Activated B cell treated with CpG ODN at 0.5 μM for 24 hours (primary cell): ENCODE data around the gene RAB21. TPM values are rescaled to one million over a fixed set of nuclear protein-coding genes. Genes with fewer than 3 reads are reported as not detected.

Experiments used
- ATAC-seq: fragments of 200-7000 bp; cut with Tn5 transposase; one replicate; pipeline ENCODE4 v1.10.0; 2021; ENCODE audit warnings: low read depth, mild to moderate bottlenecking, moderate library complexity
- CTCF ChIA-PET: fragments of 350-600 bp; sonication (Branson Sonifier 250); formaldehyde crosslinking; loops from one replicate; lab custom pipeline; 2021; ENCODE audit warnings: antibody characterized with exemption; lab: Charles Lee
- POLR2A ChIA-PET: fragments of 350-600 bp; sonication (Branson Sonifier 250); formaldehyde crosslinking; loops from one replicate; lab custom pipeline; 2021; ENCODE audit warnings: antibody characterized with exemption; lab: Charles Lee
- DNase-seq: peaks from one replicate; pipeline ENCODE4 v3.0.0; 2022
- H3K27ac Mint-ChIP-seq: one replicate; pipeline ENCODE4 v1.8.0; 2020; ENCODE audit warnings: mixed read lengths
- H3K27me3 Mint-ChIP-seq: one replicate; pipeline ENCODE4 v1.8.0; 2021; ENCODE audit warnings: mixed read lengths
- H3K36me3 Mint-ChIP-seq: one replicate; pipeline ENCODE4 v1.8.0; 2021; ENCODE audit warnings: low read depth, mixed read lengths
- H3K4me1 Mint-ChIP-seq: one replicate; pipeline ENCODE4 v1.8.0; 2021; ENCODE audit warnings: mixed read lengths
- H3K4me3 Mint-ChIP-seq: one replicate; pipeline ENCODE4 v1.8.0; 2020; ENCODE audit warnings: mild to moderate bottlenecking, mixed read lengths
- H3K9me3 Mint-ChIP-seq: one replicate; pipeline ENCODE4 v1.8.0; 2020; ENCODE audit warnings: mixed read lengths
- intact Hi-C: fragments of 100-400 bp; cut with micrococcal nuclease; formaldehyde crosslinking; loops from one replicate; pipeline ENCODE4 v1.15.1; 2024
- total RNA-seq: library from RNA; stranded (reverse); gene quantifications from 2 replicates; pipeline ENCODE4 v1.2.3, GENCODE V29; 2022
- TF ChIP-seq, protein P1 (sequence below): fragments of 200-600 bp; IDR thresholded peaks from one replicate; pipeline ENCODE4 v1.8.0; 2022; ENCODE audit warnings: antibody characterized with exemption, mild to moderate bottlenecking

Gene RAB21
- total RNA-seq, 1 donor from 2014 or later = 112 TPM

DNA sequence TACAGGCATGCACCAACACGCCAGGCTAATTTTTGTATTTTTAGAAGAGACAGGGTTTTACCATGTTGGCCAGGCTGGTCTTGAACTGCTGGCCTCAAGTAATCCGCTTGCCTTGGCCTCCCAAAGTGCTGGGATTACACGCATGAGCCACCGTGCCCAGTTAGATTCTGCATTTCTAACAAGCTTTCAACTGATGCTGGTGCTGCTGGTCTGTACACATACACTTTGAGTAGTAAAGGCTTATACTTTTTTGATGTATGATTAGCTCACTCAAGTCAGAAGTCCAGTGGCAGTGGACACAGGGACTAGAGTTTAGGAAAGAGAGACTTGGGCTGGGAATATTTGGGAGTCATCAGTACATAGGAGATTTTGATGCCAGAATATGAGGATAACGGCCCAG, 82.7 kb downstream of the RAB21 start:
- no peaks in the 10 kb centered on the region for H3K9me3 Mint-ChIP-seq
- TF ChIP-seq, protein P1, sequence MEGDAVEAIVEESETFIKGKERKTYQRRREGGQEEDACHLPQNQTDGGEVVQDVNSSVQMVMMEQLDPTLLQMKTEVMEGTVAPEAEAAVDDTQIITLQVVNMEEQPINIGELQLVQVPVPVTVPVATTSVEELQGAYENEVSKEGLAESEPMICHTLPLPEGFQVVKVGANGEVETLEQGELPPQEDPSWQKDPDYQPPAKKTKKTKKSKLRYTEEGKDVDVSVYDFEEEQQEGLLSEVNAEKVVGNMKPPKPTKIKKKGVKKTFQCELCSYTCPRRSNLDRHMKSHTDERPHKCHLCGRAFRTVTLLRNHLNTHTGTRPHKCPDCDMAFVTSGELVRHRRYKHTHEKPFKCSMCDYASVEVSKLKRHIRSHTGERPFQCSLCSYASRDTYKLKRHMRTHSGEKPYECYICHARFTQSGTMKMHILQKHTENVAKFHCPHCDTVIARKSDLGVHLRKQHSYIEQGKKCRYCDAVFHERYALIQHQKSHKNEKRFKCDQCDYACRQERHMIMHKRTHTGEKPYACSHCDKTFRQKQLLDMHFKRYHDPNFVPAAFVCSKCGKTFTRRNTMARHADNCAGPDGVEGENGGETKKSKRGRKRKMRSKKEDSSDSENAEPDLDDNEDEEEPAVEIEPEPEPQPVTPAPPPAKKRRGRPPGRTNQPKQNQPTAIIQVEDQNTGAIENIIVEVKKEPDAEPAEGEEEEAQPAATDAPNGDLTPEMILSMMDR = no peak
- POLR2A ChIA-PET = no interaction called here

DNA sequence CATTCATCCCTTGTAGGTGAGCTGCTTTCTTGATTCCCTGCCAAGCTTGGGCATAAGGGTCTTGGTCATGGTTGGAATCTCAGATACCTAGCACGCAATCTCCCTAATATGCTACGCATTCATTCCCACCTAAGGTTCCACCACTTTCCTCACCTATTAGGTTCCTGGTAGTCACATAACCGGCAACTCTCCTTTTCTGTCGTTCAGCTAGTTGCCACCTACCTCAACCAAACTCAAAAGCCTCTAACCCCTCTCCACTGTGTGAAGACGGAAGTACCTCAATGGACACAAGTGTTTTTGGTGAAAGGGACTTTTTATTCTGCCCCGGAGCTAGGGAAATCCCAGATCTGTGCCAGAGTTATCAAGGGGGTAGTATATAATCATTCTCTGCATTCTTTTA, 83.6 kb downstream of the RAB21 start:
- ATAC-seq (no peak), DNase-seq (no peak)
- ChIA-PET POLR2A (interaction anchor here (2.2 to 2.6 kb wide), 2 partner anchors 83 to 152 kb away, joined by 7 to 17 read pairs; partner anchors contain the start of genes RAB21 and TMEM19), CTCF (interaction anchor here (1.7 kb wide), 1 partner anchor 91 kb away, joined by 5 read pairs; no protein-coding TSS in a partner anchor)
- TF ChIP-seq, protein P1 = no peak
- H3K4me1 Mint-ChIP-seq = peaks cover 34% of the 10 kb centered on the region
- peaks cover 16% of the 10 kb centered on the region for H3K27me3 Mint-ChIP-seq
- intact Hi-C loops = no loop called here
- no peaks in the 10 kb centered on the region for H3K9me3 Mint-ChIP-seq
- peak overlapping the region; percentile 20 for H3K4me3 Mint-ChIP-seq
- peak overlapping the region; percentile 15 for H3K27ac Mint-ChIP-seq
- H3K36me3 Mint-ChIP-seq = peaks cover 14% of the 10 kb centered on the region

More for the DNA sequence above, 82.7 kb downstream of the RAB21 start:
- ATAC-seq = no peak
- no peak overlapping the region for H3K4me3 Mint-ChIP-seq
- peaks cover 14% of the 10 kb centered on the region for H3K36me3 Mint-ChIP-seq
- peaks cover 17% of the 10 kb centered on the region for H3K27me3 Mint-ChIP-seq
- intact Hi-C loops = no loop called here
- no peak for DNase-seq
- peaks cover 33% of the 10 kb centered on the region for H3K4me1 Mint-ChIP-seq
- H3K27ac Mint-ChIP-seq = peak overlapping the region; percentile 4
- CTCF ChIA-PET = interaction anchor here (1.5 to 1.7 kb wide), 2 partner anchors 57 to 90 kb away, joined by 4 to 5 read pairs; no protein-coding TSS in a partner anchor

DNA sequence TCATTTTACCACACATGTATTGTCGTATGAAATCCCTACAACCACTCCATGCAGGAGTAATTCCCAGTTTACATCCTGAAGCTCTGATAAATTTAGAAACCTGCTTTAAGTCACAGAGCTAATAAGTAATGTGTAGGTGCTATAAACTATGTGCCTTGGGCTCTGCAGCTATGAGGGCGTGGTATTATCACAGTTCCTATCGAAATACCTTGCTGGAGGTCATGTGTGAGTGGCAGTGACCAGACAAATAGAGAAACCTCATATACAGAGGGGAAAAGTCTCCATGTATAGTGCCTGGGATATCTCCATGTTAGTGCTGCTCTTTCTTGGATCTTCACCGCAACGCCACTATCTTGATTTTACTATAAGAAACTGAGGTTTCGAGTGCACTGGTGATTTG, 84.0 kb downstream of the RAB21 start:
- DNase-seq (no peak), ATAC-seq (no peak)
- TF ChIP-seq, protein P1 = no peak
- H3K27ac Mint-ChIP-seq = peak overlapping the region; percentile 96
- POLR2A ChIA-PET = interaction anchor here (2.2 to 2.6 kb wide), 2 partner anchors 84 to 152 kb away, joined by 7 to 17 read pairs; partner anchors contain the start of genes RAB21 and TMEM19
- peak overlapping the region; percentile 94 for H3K4me3 Mint-ChIP-seq
- peaks cover 13% of the 10 kb centered on the region for H3K27me3 Mint-ChIP-seq
- peaks cover 14% of the 10 kb centered on the region for H3K36me3 Mint-ChIP-seq
- no peaks in the 10 kb centered on the region for H3K9me3 Mint-ChIP-seq
- CTCF ChIA-PET = interaction anchor here (1.7 kb wide), 1 partner anchor 92 kb away, joined by 5 read pairs; no protein-coding TSS in a partner anchor
- intact Hi-C loops = loop anchor here (1.0 kb wide), 4 partner anchors 56 to 174 kb away; partner anchors contain the start of genes RAB21, THAP2 and TMEM19
- H3K4me1 Mint-ChIP-seq = peaks cover 34% of the 10 kb centered on the region

DNA sequence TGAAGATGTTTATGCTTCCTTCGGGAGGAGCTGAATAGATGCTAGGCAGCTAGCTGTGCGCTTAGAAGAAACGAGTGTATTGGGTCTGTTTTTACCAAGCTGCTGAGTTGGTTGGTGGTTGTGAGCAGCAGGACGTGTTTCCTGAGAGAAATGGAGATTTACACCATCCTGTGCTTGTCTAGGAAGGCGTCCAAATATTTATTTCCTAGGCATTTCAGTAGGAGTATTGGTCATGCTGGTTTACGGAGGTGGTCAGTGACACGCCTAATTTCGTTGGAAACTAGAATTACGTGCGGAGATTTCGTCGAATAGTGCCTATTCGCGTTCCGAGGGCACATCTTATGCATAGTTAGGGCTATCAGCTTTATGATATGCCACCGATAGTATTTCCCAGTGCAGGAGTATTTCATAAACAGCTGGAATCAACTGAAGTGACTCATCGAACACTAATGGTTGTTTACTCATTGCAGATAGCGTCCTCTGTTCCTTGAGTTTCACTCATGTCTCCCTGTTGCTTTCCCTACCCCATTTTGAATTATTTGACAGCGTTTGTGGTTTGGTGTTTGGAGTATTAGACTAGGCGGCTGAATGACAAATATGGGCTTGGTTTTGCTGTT, 85.7 kb downstream of the RAB21 start:
- H3K4me3 Mint-ChIP-seq = peak overlapping the region; percentile 94
- ATAC-seq (peak; percentile 8), DNase-seq (no peak)
- intact Hi-C loops = loop anchor here (10.0 kb wide), 1 partner anchor 206 kb away; no protein-coding TSS in a partner anchor
- H3K27me3 Mint-ChIP-seq = peaks cover 2% of the 10 kb centered on the region
- peak overlapping the region; percentile 96 for H3K27ac Mint-ChIP-seq
- TF ChIP-seq, protein P1 = no peak
- H3K4me1 Mint-ChIP-seq = peaks cover 34% of the 10 kb centered on the region
- H3K36me3 Mint-ChIP-seq = peaks cover 14% of the 10 kb centered on the region
- CTCF ChIA-PET = interaction anchor here (0.6 to 3.1 kb wide), 4 partner anchors 9 to 177 kb away, joined by 3 to 11 read pairs (median 5); partner anchors contain the start of gene ZFC3H1
- POLR2A ChIA-PET = interaction anchor here (0.9 to 2.6 kb wide), 4 partner anchors 84 to 177 kb away, joined by 3 to 17 read pairs (median 6); partner anchors contain the start of genes RAB21, THAP2, TMEM19 and ZFC3H1
- H3K9me3 Mint-ChIP-seq = no peaks in the 10 kb centered on the region
